HG03060 (cell line): ENCODE measurements around the gene SPEF1.
"Not testable (repeated sequence)": the region's sequence is repeated elsewhere in the genome, so short reads cannot be mapped to it uniquely, and the experiment has no call there.

Experiments used
- ATAC-seq: cut with Tn5 transposase; IDR thresholded peaks from one replicate; pipeline ENCODE4 v1.9.1; 2021; ENCODE audit warnings: low read depth, moderate number of reproducible peaks; ENCODE audit not compliant: unreplicated experiment

SPEF1 gene, protein sequence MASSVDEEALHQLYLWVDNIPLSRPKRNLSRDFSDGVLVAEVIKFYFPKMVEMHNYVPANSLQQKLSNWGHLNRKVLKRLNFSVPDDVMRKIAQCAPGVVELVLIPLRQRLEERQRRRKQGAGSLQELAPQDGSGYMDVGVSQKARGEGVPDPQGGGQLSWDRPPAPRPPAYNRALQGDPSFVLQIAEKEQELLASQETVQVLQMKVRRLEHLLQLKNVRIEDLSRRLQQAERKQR

GRCh38 chr20:3781153-3781910 lies at the start of gene SPEF1:
Gene SPEF1 (minus strand): TSS chr20:3781448. CDS start chr20:3781287, 161 bp downstream.
- ATAC-seq, result no peak

DNA sequence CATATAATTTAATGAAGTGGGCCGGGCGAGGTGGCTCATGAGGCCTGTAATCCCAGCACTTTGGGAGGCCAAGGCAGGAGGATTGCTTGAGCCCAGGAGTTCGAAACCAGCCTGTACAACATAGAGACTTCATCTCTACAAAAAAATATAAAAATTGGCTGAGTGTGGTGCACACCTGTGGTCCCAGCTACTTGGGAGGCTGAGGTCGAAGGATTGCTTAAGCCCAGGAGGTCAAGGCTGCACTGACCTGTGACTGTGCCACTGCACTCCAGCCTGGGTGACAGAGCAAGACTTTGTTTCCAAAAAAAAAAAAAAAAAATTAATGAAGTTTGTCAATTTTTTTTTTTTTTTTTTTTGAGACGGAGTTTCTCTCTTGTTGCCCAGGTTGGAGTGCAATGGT lies 48.6 kb upstream of the SPEF1 start:
- ATAC-seq, result not testable (repeated sequence)

DNA sequence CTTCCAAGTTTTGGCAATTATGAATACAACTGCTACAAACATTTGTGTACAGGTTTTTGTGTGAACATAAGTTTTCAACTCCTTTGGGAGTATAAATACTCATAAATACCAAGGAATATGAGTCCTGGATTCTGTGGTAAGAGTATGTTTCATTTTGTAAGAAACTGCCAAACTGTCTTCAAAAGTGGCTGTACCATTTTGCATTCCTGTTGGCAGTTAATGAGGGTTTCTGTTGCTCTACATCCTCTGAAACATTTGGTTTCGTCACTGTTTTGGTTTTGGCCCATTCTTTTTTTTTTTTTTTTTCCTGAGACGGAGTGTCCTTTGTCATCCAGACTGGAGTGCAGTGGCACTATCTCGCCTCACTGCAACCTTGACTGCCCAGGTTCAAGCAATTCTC lies 47.5 kb upstream of the SPEF1 start:
- ATAC-seq, result no peak

GRCh38 chr20:3826420-3826819 lies 45.2 kb upstream of the SPEF1 start:
- ATAC-seq, result no peak

GRCh38 chr20:3825526-3825925 lies 44.3 kb upstream of the SPEF1 start:
- no peak for ATAC-seq

DNA sequence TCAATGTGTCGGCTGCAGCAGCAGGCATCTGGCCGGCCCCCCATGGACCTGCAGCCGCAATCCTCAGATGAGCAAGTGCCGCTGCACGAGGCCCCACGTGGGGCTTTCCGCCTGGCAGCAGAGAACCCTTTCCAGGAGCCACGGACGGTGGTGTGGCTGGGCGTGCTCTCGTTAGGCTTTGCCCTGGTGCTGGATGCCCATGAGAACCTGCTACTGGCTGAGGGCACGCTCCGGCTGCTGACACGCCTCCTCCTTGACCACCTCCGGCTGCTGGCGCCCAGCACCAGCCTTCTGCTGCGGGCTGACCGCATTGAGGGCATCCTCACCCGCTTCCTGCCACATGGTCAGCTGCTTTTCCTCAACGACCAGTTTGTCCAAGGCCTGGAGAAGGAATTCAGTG lies 42.6 kb upstream of the SPEF1 start:
- ATAC-seq, result no peak

- ATAC-seq, result no peak
Observed at GRCh38 chr20:3821996-3822395, 40.7 kb upstream of the SPEF1 start.

DNA sequence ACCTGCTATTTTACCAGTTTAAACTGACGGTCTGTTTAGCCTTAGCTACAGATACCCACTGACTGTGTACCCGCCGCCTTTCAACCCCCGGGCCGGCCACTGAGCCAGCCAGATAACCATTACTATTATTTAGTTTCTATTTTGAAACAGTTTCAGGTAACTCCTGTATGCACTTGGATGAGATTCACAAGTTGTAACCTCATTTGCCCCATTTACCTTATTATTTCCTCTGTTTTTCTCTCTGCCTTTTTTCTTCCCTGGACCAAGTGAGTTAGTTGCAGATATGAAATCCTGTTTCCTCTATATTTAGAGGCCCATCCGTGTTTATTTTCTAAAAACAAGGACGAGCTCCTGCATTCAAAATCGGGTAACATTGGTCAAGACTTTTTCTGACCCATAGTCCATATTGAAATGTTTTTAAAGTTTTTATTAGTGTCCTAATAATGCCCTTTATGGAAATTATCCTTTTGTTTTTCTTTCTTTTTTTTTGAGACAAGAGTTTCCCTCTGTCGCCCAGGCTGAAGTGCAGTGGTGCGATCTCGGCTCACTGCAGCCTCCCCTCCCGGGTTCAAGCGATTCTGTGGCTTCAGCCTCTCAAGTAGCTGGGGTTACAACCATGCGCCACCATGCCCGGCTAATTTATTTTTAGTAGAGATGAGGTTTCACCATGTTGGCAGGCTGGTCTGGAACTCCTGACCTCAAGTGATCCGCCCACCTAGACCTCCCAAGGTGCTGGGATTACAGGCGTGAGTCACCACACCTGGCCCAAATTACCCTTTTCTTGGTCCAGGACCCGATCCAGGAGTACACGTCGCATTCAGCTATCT lies 39.9 kb upstream of the SPEF1 start:
- peak; percentile 0 for ATAC-seq

- peak; percentile 68 for ATAC-seq
Observed at GRCh38 chr20:3820048-3820900, 39.0 kb upstream of the SPEF1 start, which contains the start of gene AP5S1. Gene AP5S1 (plus strand): TSS chr20:3820547. CDS start chr20:3822118, 1,571 bp downstream.

GRCh38 chr20:3819411-3820047 lies 38.3 kb upstream of the SPEF1 start:
- no peak for ATAC-seq

- no peak for ATAC-seq
Observed at GRCh38 chr20:3818155-3819151, 37.2 kb upstream of the SPEF1 start.

GRCh38 chr20:3815703-3816315 lies 34.6 kb upstream of the SPEF1 start:
- no peak for ATAC-seq

DNA sequence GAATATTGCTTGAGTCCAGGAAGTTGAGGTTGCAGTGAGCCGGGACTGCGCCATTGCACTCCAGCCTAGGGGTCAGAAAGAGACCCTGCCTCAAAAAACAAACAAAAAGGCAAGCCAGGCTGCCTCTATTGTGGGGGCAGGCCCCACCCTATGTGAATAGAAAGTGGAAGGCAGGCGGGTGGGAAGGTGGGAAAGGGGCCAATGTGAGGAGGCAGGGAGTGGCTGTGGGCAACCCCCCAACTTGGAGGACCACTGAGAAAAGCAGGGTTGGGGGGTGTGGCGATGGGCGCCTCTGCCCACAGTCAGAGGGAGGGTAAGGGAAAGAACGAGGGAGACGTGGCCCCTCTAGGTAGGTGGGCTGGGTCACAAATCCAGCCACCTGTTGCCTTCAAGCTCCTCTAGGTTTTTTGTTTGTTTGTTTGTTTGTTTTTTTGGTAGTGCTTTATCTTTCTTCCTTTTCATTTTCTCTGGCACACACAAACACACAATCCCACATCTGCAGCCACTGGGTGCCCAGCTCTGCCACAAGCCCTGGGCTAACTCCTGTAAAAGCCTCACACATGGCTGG lies 33.8 kb upstream of the SPEF1 start:
- ATAC-seq, result no peak

DNA sequence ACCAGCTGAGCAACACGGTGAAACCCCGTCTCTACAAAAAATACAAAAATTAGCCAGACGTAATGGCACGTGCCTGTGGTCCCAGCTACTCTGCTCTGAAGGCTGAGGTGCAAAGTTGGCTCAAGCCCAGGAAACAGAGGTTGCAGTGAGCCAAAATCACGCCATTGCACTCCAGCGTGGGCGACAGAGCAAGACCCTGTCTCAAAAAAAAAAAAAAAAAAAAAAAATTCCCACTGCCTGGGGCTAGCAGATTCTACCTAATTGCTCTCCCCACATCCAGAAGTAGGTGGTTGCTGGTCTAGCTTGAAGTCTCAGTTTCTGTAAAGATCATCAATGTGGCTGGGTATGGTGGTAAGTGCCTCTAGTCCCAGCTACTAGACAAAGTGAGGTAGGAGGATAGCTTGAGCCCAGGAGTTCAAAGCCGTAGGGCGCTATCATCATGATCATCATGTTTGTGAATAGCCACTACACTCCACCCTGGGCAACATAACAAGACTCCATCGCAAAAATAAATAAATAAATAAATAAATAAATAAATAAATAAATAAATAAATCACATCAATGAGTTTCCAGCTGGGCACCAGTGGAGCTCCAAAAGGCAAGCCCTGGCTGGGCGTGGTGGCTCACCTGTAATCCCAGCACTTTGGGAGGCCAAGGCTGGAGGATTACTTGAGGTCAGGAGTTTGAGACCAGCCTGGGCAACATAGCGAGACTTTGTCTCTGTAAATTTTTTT lies 32.8 kb upstream of the SPEF1 start:
- ATAC-seq, result no peak

DNA sequence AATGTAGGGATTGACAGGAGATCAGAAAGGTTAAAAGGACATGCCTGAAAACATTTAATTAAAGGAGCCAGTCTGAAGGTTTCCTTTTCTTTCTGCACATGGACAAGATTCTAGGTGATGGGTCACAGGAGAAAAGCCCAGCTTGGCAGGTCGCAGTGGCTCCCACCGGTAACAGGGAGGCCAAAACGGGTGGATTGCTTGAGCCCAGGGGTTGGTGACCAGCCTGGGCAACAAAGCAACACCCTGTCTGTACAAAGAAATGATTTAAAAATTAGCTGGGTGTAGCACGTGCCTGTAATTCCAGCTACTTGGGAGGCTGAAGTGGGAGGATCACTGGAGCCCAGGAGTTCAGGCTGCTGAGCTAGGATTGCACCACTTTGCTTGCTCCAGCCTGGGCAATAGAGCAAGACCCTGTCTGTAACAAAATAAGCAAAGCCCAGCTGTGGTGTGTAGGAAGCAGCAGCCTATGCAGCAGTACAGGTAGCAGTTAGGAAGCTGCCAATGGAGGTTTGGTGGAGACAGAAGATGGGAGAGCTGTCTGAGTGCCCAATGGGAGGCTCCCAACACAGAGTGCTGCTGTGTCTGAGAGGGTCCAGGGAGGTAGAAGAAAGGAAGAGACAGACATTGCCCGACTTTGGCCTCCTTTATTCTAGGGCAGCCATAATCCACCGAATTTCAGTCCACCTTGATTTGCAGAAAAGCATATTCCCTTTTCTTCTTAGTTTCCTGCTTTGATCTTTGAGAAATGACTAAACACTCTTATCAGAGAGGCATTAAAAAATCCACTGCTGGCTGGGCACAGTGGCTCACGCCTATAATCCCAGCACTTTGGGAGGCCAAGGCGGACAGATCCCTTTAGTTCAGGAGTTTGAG lies 32.0 kb upstream of the SPEF1 start:
- no peak for ATAC-seq

DNA sequence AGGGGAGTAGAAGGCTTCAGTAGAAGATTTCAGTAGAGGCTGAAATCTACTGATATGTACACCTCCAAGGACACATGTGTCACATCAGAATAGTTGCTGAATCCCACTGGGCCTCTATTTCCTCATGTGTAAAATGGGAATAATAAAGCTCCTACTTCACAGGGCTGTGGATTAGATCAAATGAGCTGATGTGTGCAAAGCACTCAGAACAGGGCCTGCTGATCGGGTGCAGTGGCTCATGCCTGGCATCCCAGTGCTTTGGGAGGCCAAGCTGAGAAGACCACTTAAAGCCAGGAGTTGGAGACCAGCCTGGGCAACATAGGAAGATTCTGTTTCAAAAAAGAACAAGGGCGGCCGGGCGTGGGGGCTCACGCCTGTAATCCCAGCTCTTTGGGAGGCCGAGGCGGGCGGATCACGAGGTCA lies 31.0 kb upstream of the SPEF1 start:
- ATAC-seq, result no peak
